Lower leg skin (tissue), 4 donors: ENCODE measurements around the gene DUSP6. TPM values are rescaled to one million over a fixed set of nuclear protein-coding genes. Genes with fewer than 3 reads are reported as not detected.

Source experiments
- DNase-seq, 2 donors: peaks; one replicate each; pipeline ENCODE4 v3.0.0-alpha.2; 2019; ENCODE audit warnings: low spot score in 2 of 2
- H3K4me3 ChIP-seq: fragments of 200-600 bp; sonication (generic); 2 replicates; pipeline ENCODE4 v1.5.1; 2017; ENCODE audit warnings: mild to moderate bottlenecking, low read depth; ENCODE audit not compliant: poor library complexity, severe bottlenecking
- CTCF ChIP-seq, 3 donors: fragments of 450-650 bp; IDR thresholded peaks; one replicate each; pipeline ENCODE4 v1.5.1; 2016; ENCODE audit warnings: antibody characterized with exemption in 3 of 3, mild to moderate bottlenecking in 3 of 3, moderate library complexity in 2 of 3
- POLR2A ChIP-seq, 2 donors: fragments of 450-650 bp; IDR thresholded peaks; one replicate each; pipeline ENCODE4 v1.6.1; 2016 to 2017; ENCODE audit warnings: antibody characterized with exemption in 2 of 2, mild to moderate bottlenecking in 1 of 2, moderate library complexity in 1 of 2
- WGBS, 2 donors: methylation state at CpG; one replicate each; pipeline ENCODE4 v1.1.5; 2018; 5-methylcytosine and 5-hydroxymethylcytosine counted together
- intact Hi-C: fragments of 100-400 bp; cut with DNase I; formaldehyde crosslinking; loops from one replicate; pipeline ENCODE4 v1.15.0; 2023; ENCODE audit warnings: low total_unique reads
- total RNA-seq, 4 donors: library from RNA; depleted of rRNA; stranded (reverse); fragments of >200 nt; gene quantifications; one replicate each; pipeline ENCODE4 v1.1.0, GENCODE V29; 2016

Gene DUSP6
- total RNA-seq, 4 donors from 2014 or later: 29.6 to 57.5 (median 41.9) TPM

- no peak for DNase-seq
- TF ChIP-seq CTCF (IDR thresholded peaks at IDR 0.05): no peak
- no peak for TF ChIP-seq POLR2A (IDR thresholded peaks at IDR 0.05)
- intact Hi-C loops: no loop called here
- H3K4me3 ChIP-seq: no peak overlapping the region
- 96 to 97% methylated on average over 3 of the region's 3 CpGs for WGBS, 2 donors
Measured at GRCh38 chr12:89392391-89392790, 40.1 kb upstream of the DUSP6 start.

GRCh38 chr12:89391726-89392336 lies 39.5 kb upstream of the DUSP6 start:
- intact Hi-C loops: no loop called here
- DNase-seq: no peak
- TF ChIP-seq POLR2A (IDR thresholded peaks at IDR 0.05) (no peak), CTCF (IDR thresholded peaks at IDR 0.05) (no peak)
- no peak overlapping the region for H3K4me3 ChIP-seq
- 93% methylated on average over 6 of the region's 6 CpGs for WGBS, 2 donors

DNA sequence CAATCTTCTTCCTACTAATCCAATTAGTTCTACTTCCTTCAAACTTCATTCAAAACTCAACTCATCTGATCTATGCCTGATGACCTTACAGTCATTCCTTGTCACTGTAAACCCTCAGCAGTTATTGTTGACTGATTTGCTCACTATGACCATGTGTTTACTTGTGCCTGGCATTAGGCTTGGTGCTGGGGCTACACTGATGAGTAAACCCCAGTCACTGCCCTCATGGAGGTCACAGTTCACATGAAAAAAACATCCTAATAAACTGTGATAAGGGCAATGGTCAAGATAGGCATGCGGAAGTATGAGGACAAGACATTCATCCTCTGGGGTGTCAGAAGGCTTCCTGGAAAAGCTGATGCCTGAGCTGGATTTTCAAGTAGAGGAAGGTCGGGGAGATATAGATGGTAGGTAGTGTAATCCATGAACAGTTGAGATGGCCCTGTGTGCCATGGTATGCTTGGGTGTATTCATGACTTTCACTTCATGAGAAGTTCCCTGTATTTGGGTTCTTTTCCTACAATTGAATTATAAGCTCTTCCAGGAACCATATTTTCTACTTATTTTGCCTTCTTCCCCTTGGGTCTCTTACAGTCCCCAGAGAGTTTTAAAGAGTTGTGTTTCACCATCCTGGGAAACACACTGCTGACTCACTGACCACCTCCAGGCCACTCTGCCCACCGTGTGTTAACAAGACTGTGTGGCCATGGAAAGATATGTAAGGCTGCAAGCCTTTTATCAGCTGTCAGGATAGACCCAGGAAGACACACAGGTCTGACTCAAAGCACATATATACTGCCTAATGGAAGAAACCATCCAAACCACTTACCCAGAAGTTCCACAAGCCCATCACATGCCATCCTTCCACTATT lies 38.7 kb upstream of the DUSP6 start:
- no peak overlapping the region for H3K4me3 ChIP-seq
- intact Hi-C loops: no loop called here
- DNase-seq: no peak
- WGBS, 2 donors: 75 to 80% methylated on average over 3 of the region's 3 CpGs
- TF ChIP-seq POLR2A (IDR thresholded peaks at IDR 0.05) (no peak), CTCF (IDR thresholded peaks at IDR 0.05) (no peak)

GRCh38 chr12:89389755-89390661 lies 37.7 kb upstream of the DUSP6 start:
- 69 to 74% methylated on average over 6 of the region's 6 CpGs for WGBS, 2 donors
- no peak for DNase-seq
- no peak overlapping the region for H3K4me3 ChIP-seq
- TF ChIP-seq CTCF (IDR thresholded peaks at IDR 0.05) (no peak), POLR2A (IDR thresholded peaks at IDR 0.05) (no peak)
- intact Hi-C loops: no loop called here

- intact Hi-C loops: no loop called here
- 55 to 59% methylated on average over 3 of the region's 3 CpGs for WGBS, 2 donors
- no peak overlapping the region for H3K4me3 ChIP-seq
- TF ChIP-seq CTCF (IDR thresholded peaks at IDR 0.05) (no peak), POLR2A (IDR thresholded peaks at IDR 0.05) (no peak)
- no peak for DNase-seq
Measured at GRCh38 chr12:89386138-89386537, 33.8 kb upstream of the DUSP6 start.
